ENCODE data around the gene HLCS.

DNA sequence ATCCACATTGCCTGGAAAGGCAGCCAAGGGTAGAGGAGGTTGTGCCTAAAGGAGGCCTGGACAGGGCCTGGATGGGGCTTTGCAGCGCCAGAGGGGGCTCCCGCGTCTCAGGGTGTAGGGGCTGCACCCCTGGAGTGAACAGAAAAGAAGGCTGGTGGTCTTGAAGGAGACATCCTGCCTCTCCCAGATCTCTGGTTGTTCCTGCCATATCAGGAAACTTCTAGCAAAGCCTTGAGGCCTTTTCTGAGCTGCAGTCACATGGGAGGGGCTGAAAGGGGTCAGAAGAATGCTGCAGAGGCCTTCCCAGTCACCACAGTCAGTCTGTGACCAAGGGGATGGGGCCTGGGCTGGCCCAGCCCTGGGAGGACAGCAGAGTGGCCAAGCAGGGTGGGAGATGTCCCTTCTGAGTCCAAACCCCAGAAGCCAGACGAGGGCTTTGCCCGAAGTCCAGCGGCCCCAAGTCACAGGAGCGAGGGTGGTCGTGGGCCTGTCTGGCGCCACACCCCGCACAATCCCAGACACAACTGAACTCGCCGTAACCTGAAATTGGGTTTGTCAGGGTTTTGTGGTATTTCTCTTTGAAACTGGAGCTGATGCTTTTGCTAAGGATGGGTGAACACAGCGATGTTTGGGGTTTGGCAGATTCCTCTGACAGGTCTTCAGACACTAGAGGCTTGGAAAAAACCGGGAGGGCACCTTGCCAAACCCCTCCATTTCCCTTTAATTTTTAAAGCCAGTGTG, 237.9 kb downstream of the HLCS start:
- TF ChIP-seq, protein P1, sequence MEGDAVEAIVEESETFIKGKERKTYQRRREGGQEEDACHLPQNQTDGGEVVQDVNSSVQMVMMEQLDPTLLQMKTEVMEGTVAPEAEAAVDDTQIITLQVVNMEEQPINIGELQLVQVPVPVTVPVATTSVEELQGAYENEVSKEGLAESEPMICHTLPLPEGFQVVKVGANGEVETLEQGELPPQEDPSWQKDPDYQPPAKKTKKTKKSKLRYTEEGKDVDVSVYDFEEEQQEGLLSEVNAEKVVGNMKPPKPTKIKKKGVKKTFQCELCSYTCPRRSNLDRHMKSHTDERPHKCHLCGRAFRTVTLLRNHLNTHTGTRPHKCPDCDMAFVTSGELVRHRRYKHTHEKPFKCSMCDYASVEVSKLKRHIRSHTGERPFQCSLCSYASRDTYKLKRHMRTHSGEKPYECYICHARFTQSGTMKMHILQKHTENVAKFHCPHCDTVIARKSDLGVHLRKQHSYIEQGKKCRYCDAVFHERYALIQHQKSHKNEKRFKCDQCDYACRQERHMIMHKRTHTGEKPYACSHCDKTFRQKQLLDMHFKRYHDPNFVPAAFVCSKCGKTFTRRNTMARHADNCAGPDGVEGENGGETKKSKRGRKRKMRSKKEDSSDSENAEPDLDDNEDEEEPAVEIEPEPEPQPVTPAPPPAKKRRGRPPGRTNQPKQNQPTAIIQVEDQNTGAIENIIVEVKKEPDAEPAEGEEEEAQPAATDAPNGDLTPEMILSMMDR (optimal IDR thresholded peaks at IDR 0.05 in 1 of 3, IDR thresholded peaks at IDR 0.05 in 1 of 3, conservative IDR thresholded peaks at IDR 0.05 in 1 of 3; ENCODE audit: extremely low read depth in 1 of 3, insufficient read depth in 2 of 3, low read length in 3 of 3) = no peak
- TF ChIP-seq EZH2 (IDR thresholded peaks at IDR 0.05; ENCODE audit: low read length) = no peak
